HepG2 (cell line): ENCODE measurements around the gene IFT172. TPM values are rescaled to one million over a fixed set of nuclear protein-coding genes. Genes with fewer than 3 reads are reported as not detected.

Source experiments
- ERF ChIP-seq: IDR thresholded peaks from 2 replicates; pipeline ENCODE4 v1.6.1; 2018; ENCODE audit warnings: missing biosample characterization, missing genetic modification reagents
- FOXA1 ChIP-seq, 2 experiments: fragments of 450-650 bp in 1 of 2; sonication (generic) in 1 of 2; formaldehyde crosslinking in 1 of 2; IDR thresholded peaks; 2 replicates each; pipeline versions ENCODE4 v1.4.0 to v1.6.1; 2016 to 2020; ENCODE audit warnings: missing genetic modification reagents in 1 of 2
- JDP2 ChIP-seq: sonication (generic); formaldehyde crosslinking; IDR thresholded peaks from 2 replicates; pipeline ENCODE4 v1.8.1; 2022; ENCODE audit warnings: missing genetic modification reagents, borderline replicate concordance
- RFXANK ChIP-seq: IDR thresholded peaks from 2 replicates; pipeline ENCODE4 v1.6.1; 2016
- SIX4 ChIP-seq: sonication (generic); formaldehyde crosslinking; IDR thresholded peaks from 2 replicates; pipeline ENCODE4 v1.4.0; 2020; ENCODE audit warnings: missing genetic modification reagents
- SUZ12 ChIP-seq: fragments of 150-350 bp; IDR thresholded peaks from 2 replicates; pipeline ENCODE4 v1.6.1; 2014; ENCODE audit warnings: low read depth, low read length
- TAF1 ChIP-seq: sonication (generic); formaldehyde crosslinking; IDR thresholded peaks from 2 replicates; pipeline ENCODE4 v1.4.0; 2020; ENCODE audit warnings: missing genetic modification reagents
- ZIK1 ChIP-seq: sonication (generic); formaldehyde crosslinking; IDR thresholded peaks from 2 replicates; pipeline ENCODE4 v1.5.0; 2020; ENCODE audit warnings: mild to moderate bottlenecking, low read depth, missing genetic modification reagents, borderline replicate concordance
- ZKSCAN1 ChIP-seq: fragments of 150-350 bp; IDR thresholded peaks from 2 replicates; pipeline ENCODE4 v1.6.1; 2014; ENCODE audit warnings: low read length
- ZNF333 ChIP-seq: sonication (generic); formaldehyde crosslinking; IDR thresholded peaks from 2 replicates; pipeline ENCODE4 v1.4.0; 2020; ENCODE audit warnings: mild to moderate bottlenecking, missing genetic modification reagents, borderline replicate concordance
- ZNF768 ChIP-seq: sonication (generic); formaldehyde crosslinking; IDR thresholded peaks from 2 replicates; pipeline ENCODE4 v1.4.0; 2020; ENCODE audit warnings: missing genetic modification reagents
- ZNF776 ChIP-seq: sonication (generic); formaldehyde crosslinking; IDR thresholded peaks from 2 replicates; pipeline ENCODE4 v1.4.0; 2020; ENCODE audit warnings: mild to moderate bottlenecking, missing genetic modification reagents
- polyA plus RNA-seq, 8 experiments: library from polyadenylated mRNA; depleted of rRNA in 3 of 8; stranded (reverse) in 7 of 8; unstranded in 1 of 8; fragments of >200 nt; fragmentation: Illumina TruSeq in 4 of 8; extraction: Trizol in 4 of 8; gene quantifications; 2 replicates each; pipeline versions ENCODE4 v1.2.1 to v1.2.3, GENCODE V29; 2011 to 2016; ENCODE audit warnings: low read depth in 4 of 8, missing spikeins in 1 of 8, mixed read lengths in 1 of 8; ENCODE audit not compliant: insufficient read depth in 1 of 8
- total RNA-seq, 5 experiments: library from RNA; depleted of rRNA; stranded (reverse); fragments of >200 nt; fragmentation: Illumina TruSeq; extraction: Trizol; gene quantifications; 2 replicates each; pipeline ENCODE4 v1.2.3, GENCODE V29; 2016; ENCODE audit warnings: low read depth in 1 of 5
- TF ChIP-seq, protein P1 (sequence below): sonication (generic); formaldehyde crosslinking; conservative IDR thresholded peaks from 2 replicates; pipeline ENCODE4 v1.5.0; 2020; ENCODE audit warnings: missing genetic modification reagents
- TF ChIP-seq, protein P2 (sequence below): sonication (generic); formaldehyde crosslinking; IDR thresholded peaks from 2 replicates; pipeline ENCODE4 v1.5.1; 2020; ENCODE audit warnings: mild to moderate bottlenecking, missing genetic modification reagents, borderline replicate concordance
- TF ChIP-seq, protein P3 (sequence below): IDR thresholded peaks from 2 replicates; pipeline ENCODE4 v1.6.1; 2016; ENCODE audit warnings: low read depth, borderline replicate concordance
- TF ChIP-seq, protein P4 (sequence below): IDR thresholded peaks from 2 replicates; pipeline ENCODE4 v1.6.1; 2016; ENCODE audit warnings: low read depth, missing genetic modification reagents, missing compliant biosample characterization
- TF ChIP-seq, protein P5 (sequence below): sonication (generic); formaldehyde crosslinking; IDR thresholded peaks from 2 replicates; pipeline ENCODE4 v1.4.0; 2020; ENCODE audit warnings: mild to moderate bottlenecking, missing genetic modification reagents

The IFT172 gene
- total and polyA plus RNA-seq, 2 of the 13 experiments (the other 11 are each of a cell fraction or from before 2014, with no cell fraction given) = 21.6 to 35.7 TPM

DNA sequence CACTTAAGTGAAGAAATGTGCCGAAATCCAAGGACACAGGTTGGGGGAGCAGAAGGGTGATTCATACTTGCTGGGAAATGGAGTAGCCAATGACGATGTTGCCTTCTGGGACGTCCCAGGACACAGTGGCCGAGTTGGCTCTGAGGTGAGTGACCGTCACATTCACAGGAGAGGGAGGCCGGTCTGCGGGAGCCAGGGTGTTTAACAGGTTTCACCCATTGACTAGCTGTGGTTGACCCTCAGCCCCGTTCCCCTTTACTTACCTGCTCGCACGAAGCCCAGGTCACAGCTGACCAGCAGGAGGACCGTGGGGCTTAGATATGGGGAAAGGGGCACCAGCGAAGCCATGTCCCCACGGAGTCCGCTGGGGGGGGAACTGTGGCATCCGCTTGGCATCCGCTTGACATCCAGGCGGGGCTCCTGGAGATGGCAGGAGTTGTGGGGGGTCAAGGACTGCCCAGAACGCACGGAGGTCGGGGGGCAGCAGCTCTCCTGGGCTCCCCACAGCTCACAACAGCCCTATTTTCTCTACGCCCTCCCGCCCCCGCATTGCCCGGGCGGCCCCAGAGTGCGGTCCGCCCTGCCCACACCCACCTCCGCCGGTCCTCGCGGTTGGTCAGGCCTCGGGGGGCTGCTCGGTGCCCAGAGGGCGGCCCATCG, 4.9 kb upstream of the IFT172 start (continued):
- TF ChIP-seq, protein P1, sequence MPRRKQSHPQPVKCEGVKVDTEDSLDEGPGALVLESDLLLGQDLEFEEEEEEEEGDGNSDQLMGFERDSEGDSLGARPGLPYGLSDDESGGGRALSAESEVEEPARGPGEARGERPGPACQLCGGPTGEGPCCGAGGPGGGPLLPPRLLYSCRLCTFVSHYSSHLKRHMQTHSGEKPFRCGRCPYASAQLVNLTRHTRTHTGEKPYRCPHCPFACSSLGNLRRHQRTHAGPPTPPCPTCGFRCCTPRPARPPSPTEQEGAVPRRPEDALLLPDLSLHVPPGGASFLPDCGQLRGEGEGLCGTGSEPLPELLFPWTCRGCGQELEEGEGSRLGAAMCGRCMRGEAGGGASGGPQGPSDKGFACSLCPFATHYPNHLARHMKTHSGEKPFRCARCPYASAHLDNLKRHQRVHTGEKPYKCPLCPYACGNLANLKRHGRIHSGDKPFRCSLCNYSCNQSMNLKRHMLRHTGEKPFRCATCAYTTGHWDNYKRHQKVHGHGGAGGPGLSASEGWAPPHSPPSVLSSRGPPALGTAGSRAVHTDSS (CRISPR knock-in tag) = no peak
- TF ChIP-seq ZNF768 (CRISPR knock-in tag) = no peak
- no peak for TF ChIP-seq RFXANK (CRISPR knock-in tag)
- TF ChIP-seq ZNF333 (CRISPR knock-in tag) = no peak
- TF ChIP-seq, protein P2, sequence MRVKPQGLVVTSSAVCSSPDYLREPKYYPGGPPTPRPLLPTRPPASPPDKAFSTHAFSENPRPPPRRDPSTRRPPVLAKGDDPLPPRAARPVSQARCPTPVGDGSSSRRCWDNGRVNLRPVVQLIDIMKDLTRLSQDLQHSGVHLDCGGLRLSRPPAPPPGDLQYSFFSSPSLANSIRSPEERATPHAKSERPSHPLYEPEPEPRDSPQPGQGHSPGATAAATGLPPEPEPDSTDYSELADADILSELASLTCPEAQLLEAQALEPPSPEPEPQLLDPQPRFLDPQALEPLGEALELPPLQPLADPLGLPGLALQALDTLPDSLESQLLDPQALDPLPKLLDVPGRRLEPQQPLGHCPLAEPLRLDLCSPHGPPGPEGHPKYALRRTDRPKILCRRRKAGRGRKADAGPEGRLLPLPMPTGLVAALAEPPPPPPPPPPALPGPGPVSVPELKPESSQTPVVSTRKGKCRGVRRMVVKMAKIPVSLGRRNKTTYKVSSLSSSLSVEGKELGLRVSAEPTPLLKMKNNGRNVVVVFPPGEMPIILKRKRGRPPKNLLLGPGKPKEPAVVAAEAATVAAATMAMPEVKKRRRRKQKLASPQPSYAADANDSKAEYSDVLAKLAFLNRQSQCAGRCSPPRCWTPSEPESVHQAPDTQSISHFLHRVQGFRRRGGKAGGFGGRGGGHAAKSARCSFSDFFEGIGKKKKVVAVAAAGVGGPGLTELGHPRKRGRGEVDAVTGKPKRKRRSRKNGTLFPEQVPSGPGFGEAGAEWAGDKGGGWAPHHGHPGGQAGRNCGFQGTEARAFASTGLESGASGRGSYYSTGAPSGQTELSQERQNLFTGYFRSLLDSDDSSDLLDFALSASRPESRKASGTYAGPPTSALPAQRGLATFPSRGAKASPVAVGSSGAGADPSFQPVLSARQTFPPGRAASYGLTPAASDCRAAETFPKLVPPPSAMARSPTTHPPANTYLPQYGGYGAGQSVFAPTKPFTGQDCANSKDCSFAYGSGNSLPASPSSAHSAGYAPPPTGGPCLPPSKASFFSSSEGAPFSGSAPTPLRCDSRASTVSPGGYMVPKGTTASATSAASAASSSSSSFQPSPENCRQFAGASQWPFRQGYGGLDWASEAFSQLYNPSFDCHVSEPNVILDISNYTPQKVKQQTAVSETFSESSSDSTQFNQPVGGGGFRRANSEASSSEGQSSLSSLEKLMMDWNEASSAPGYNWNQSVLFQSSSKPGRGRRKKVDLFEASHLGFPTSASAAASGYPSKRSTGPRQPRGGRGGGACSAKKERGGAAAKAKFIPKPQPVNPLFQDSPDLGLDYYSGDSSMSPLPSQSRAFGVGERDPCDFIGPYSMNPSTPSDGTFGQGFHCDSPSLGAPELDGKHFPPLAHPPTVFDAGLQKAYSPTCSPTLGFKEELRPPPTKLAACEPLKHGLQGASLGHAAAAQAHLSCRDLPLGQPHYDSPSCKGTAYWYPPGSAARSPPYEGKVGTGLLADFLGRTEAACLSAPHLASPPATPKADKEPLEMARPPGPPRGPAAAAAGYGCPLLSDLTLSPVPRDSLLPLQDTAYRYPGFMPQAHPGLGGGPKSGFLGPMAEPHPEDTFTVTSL (CRISPR knock-in tag) = no peak
- no peak for TF ChIP-seq FOXA1 (IDR thresholded peaks at IDR 0.05)
- no peak for TF ChIP-seq FOXA1 (CRISPR knock-in tag; IDR thresholded peaks at IDR 0.05)
- TF ChIP-seq TAF1 (CRISPR knock-in tag) = peak; percentile 21; the same call in 1 of the 2 replicates
- no peak for TF ChIP-seq ZKSCAN1
- no peak for TF ChIP-seq ZIK1 (CRISPR knock-in tag)
- TF ChIP-seq, protein P3, sequence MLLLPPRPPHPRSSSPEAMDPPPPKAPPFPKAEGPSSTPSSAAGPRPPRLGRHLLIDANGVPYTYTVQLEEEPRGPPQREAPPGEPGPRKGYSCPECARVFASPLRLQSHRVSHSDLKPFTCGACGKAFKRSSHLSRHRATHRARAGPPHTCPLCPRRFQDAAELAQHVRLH = no peak
- TF ChIP-seq, protein P4, sequence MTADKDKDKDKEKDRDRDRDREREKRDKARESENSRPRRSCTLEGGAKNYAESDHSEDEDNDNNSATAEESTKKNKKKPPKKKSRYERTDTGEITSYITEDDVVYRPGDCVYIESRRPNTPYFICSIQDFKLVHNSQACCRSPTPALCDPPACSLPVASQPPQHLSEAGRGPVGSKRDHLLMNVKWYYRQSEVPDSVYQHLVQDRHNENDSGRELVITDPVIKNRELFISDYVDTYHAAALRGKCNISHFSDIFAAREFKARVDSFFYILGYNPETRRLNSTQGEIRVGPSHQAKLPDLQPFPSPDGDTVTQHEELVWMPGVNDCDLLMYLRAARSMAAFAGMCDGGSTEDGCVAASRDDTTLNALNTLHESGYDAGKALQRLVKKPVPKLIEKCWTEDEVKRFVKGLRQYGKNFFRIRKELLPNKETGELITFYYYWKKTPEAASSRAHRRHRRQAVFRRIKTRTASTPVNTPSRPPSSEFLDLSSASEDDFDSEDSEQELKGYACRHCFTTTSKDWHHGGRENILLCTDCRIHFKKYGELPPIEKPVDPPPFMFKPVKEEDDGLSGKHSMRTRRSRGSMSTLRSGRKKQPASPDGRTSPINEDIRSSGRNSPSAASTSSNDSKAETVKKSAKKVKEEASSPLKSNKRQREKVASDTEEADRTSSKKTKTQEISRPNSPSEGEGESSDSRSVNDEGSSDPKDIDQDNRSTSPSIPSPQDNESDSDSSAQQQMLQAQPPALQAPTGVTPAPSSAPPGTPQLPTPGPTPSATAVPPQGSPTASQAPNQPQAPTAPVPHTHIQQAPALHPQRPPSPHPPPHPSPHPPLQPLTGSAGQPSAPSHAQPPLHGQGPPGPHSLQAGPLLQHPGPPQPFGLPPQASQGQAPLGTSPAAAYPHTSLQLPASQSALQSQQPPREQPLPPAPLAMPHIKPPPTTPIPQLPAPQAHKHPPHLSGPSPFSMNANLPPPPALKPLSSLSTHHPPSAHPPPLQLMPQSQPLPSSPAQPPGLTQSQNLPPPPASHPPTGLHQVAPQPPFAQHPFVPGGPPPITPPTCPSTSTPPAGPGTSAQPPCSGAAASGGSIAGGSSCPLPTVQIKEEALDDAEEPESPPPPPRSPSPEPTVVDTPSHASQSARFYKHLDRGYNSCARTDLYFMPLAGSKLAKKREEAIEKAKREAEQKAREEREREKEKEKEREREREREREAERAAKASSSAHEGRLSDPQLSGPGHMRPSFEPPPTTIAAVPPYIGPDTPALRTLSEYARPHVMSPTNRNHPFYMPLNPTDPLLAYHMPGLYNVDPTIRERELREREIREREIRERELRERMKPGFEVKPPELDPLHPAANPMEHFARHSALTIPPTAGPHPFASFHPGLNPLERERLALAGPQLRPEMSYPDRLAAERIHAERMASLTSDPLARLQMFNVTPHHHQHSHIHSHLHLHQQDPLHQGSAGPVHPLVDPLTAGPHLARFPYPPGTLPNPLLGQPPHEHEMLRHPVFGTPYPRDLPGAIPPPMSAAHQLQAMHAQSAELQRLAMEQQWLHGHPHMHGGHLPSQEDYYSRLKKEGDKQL = no peak
- no peak for TF ChIP-seq SIX4 (CRISPR knock-in tag)
- peak; percentile 33; the same call in 1 of the 2 replicates for TF ChIP-seq ERF (CRISPR knock-in tag)
- TF ChIP-seq JDP2 (CRISPR knock-in tag) = no peak
- TF ChIP-seq, protein P5, sequence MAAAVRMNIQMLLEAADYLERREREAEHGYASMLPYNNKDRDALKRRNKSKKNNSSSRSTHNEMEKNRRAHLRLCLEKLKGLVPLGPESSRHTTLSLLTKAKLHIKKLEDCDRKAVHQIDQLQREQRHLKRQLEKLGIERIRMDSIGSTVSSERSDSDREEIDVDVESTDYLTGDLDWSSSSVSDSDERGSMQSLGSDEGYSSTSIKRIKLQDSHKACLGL (CRISPR knock-in tag) = no peak
- peak; percentile 79; the same call in 1 of the 2 replicates for TF ChIP-seq ZNF776 (CRISPR knock-in tag)
- TF ChIP-seq SUZ12 = no peak
